IMR-90 (cell line): ENCODE data around the gene CMTR1. TPM values are rescaled to one million over a fixed set of nuclear protein-coding genes. Genes with fewer than 3 reads are reported as not detected.

Experiments
- ATAC-seq: fragments of 200-7000 bp; cut with Tn5 transposase; 2 replicates; pipeline ENCODE4 v1.9.1; 2020; ENCODE audit warnings: low read depth, mild to moderate bottlenecking, moderate library complexity
- BruUV-seq: library from RNA; stranded (reverse); fragments of 400-500 nt; replicated peaks from 2 replicates; lab custom pipeline; 2021; lab: Mats Ljungman, UMichigan
- CTCF ChIA-PET: fragments of 300-600 bp; formaldehyde crosslinking; extraction: SDS; loops from one replicate; lab custom pipeline; 2021; ENCODE audit warnings: antibody characterized with exemption; lab: Yijun Ruan, JAX
- POLR2A ChIA-PET: fragments of 300-600 bp; sonication (Branson Sonifier 250); formaldehyde crosslinking; loops from one replicate; lab custom pipeline; 2022; ENCODE audit warnings: antibody characterized with exemption; ENCODE audit not compliant: unreplicated experiment; lab: Charles Lee
- DNase-seq: peaks from one replicate; pipeline ENCODE4 v3.0.0; 2013
- H2AFZ ChIP-seq: replicated peaks from 2 replicates; pipeline ENCODE3; 2013; ENCODE audit warnings: low read length, mild to moderate bottlenecking; ENCODE audit not compliant: poor library complexity
- H2AK5ac ChIP-seq: 2 replicates; pipeline ENCODE4 v1.6.1; 2013; ENCODE audit warnings: low read depth, low read length, inconsistent platforms
- H2AK9ac ChIP-seq: replicated peaks from 2 replicates; pipeline ENCODE3; 2013; ENCODE audit warnings: mild to moderate bottlenecking, low read depth, low read length, moderate library complexity; ENCODE audit not compliant: poor library complexity
- H2BK120ac ChIP-seq: 2 replicates; pipeline ENCODE4 v1.6.1; 2013; ENCODE audit warnings: low read depth, low read length, inconsistent platforms
- H2BK15ac ChIP-seq: 3 replicates; pipeline ENCODE4 v1.6.1; 2013; ENCODE audit warnings: low read depth, low read length, inconsistent platforms
- H2BK20ac ChIP-seq: 2 replicates; pipeline ENCODE4 v1.6.1; 2013; ENCODE audit warnings: low read depth, mild to moderate bottlenecking, inconsistent platforms, low read length, moderate library complexity
- H2BK5ac ChIP-seq: 2 replicates; pipeline ENCODE4 v1.6.1; 2013; ENCODE audit warnings: mild to moderate bottlenecking, low read depth, low read length, inconsistent platforms; ENCODE audit not compliant: poor library complexity, severe bottlenecking
- H3K14ac ChIP-seq: replicated peaks from 2 replicates; pipeline ENCODE4 v1.6.1; 2013; ENCODE audit warnings: low read depth, low read length, inconsistent platforms
- H3K18ac ChIP-seq: 2 replicates; pipeline ENCODE4 v1.6.1; 2013; ENCODE audit warnings: low read depth, low read length, control low read depth
- H3K23ac ChIP-seq: 2 replicates; pipeline ENCODE4 v1.6.1; 2013; ENCODE audit warnings: low read depth, low read length, inconsistent platforms
- H3K27ac ChIP-seq: 2 replicates; pipeline ENCODE4 v1.5.1; 2013; ENCODE audit warnings: mild to moderate bottlenecking, control low read depth, low read length; ENCODE audit not compliant: insufficient read depth
- H3K27me3 ChIP-seq: 2 replicates; pipeline ENCODE4 v1.6.1; 2013; ENCODE audit warnings: low read length; ENCODE audit not compliant: control insufficient read depth, insufficient read depth
- H3K36me3 ChIP-seq: 2 replicates; pipeline ENCODE4 v1.6.1; 2013; ENCODE audit warnings: low read length, mixed read lengths; ENCODE audit not compliant: control insufficient read depth, insufficient read depth
- H3K4ac ChIP-seq: 2 replicates; pipeline ENCODE4 v1.6.1; 2013; ENCODE audit warnings: low read depth, low read length, inconsistent platforms
- H3K4me1 ChIP-seq: 2 replicates; pipeline ENCODE4 v1.6.1; 2013; ENCODE audit warnings: low read length, mixed read lengths; ENCODE audit not compliant: control insufficient read depth, insufficient read depth
- H3K4me2 ChIP-seq: 2 replicates; pipeline ENCODE4 v1.6.1; 2013; ENCODE audit warnings: low read depth, mild to moderate bottlenecking, control low read depth, low read length, moderate library complexity
- H3K4me3 ChIP-seq: 2 replicates; pipeline ENCODE4 v1.5.1; 2013; ENCODE audit warnings: low read depth, mild to moderate bottlenecking, control low read depth, low read length, moderate library complexity; ENCODE audit not compliant: insufficient read depth
- H3K56ac ChIP-seq: 2 replicates; pipeline ENCODE4 v1.6.1; 2013; ENCODE audit warnings: low read length, inconsistent platforms; ENCODE audit not compliant: insufficient read depth; ENCODE audit errors: extremely low read depth
- H3K79me1 ChIP-seq, 2 experiments: 2 replicates each; pipeline ENCODE4 v1.6.1; 2013; ENCODE audit warnings: low read length in 2 of 2, inconsistent platforms in 1 of 2, low read depth in 1 of 2
- H3K9ac ChIP-seq: 2 replicates; pipeline ENCODE4 v1.6.1; 2013; ENCODE audit warnings: low read depth, low read length, control low read depth
- H3K9me1 ChIP-seq: 2 replicates; pipeline ENCODE4 v1.6.1; 2013; ENCODE audit warnings: low read length, inconsistent platforms; ENCODE audit not compliant: insufficient read depth
- H3K9me3 ChIP-seq: 2 replicates; pipeline ENCODE4 v1.6.1; 2013; ENCODE audit warnings: low read length; ENCODE audit not compliant: control insufficient read depth, insufficient read depth
- H4K20me1 ChIP-seq: 2 replicates; pipeline ENCODE4 v1.6.1; 2013; ENCODE audit warnings: low read length, inconsistent platforms; ENCODE audit not compliant: insufficient read depth
- H4K5ac ChIP-seq: 2 replicates; pipeline ENCODE4 v1.6.1; 2013; ENCODE audit warnings: mild to moderate bottlenecking, low read depth, low read length, control low read depth
- H4K8ac ChIP-seq, 2 experiments: 2 replicates each; pipeline ENCODE4 v1.6.1; 2013; ENCODE audit warnings: low read depth in 2 of 2, low read length in 2 of 2, control low read depth in 1 of 2, inconsistent platforms in 1 of 2
- H4K91ac ChIP-seq: 2 replicates; pipeline ENCODE4 v1.6.1; 2013; ENCODE audit warnings: low read depth, low read length, inconsistent platforms; ENCODE audit not compliant: insufficient read depth
- BHLHE40 ChIP-seq: fragments of 150-350 bp; IDR thresholded peaks from 2 replicates; pipeline ENCODE4 v1.6.1; 2016; ENCODE audit warnings: mild to moderate bottlenecking, low read depth, low read length
- CHD1 ChIP-seq: IDR thresholded peaks from 2 replicates; pipeline ENCODE4 v1.6.1; 2012; ENCODE audit warnings: low read depth, low read length, improper control_type of control experiment
- FOS ChIP-seq: fragments of 150-350 bp; IDR thresholded peaks from 2 replicates; pipeline ENCODE4 v1.6.1; 2016; ENCODE audit warnings: low read depth, low read length
- MAFK ChIP-seq: IDR thresholded peaks from 2 replicates; pipeline ENCODE4 v1.6.1; 2012; ENCODE audit warnings: low read depth, low read length, improper control_type of control experiment
- MAZ ChIP-seq: IDR thresholded peaks from 2 replicates; pipeline ENCODE4 v1.6.1; 2012; ENCODE audit warnings: low read depth, mild to moderate bottlenecking, low read length, improper control_type of control experiment, moderate library complexity, borderline replicate concordance
- MXI1 ChIP-seq: IDR thresholded peaks from 2 replicates; pipeline ENCODE4 v1.6.1; 2012; ENCODE audit warnings: low read depth, mild to moderate bottlenecking, low read length, moderate library complexity, borderline replicate concordance
- NFE2L2 ChIP-seq: fragments of 150-350 bp; IDR thresholded peaks from 2 replicates; pipeline ENCODE4 v1.6.1; 2016; ENCODE audit warnings: low read depth, mild to moderate bottlenecking, low read length
- POLR2A ChIP-seq: IDR thresholded peaks from 2 replicates; pipeline ENCODE4 v1.6.1; 2012; ENCODE audit warnings: mild to moderate bottlenecking, low read depth, low read length
- RAD21 ChIP-seq: IDR thresholded peaks from 2 replicates; pipeline ENCODE4 v1.6.1; 2012; ENCODE audit warnings: low read length, improper control_type of control experiment
- RCOR1 ChIP-seq: IDR thresholded peaks from 2 replicates; pipeline ENCODE4 v1.6.1; 2012; ENCODE audit warnings: mild to moderate bottlenecking, low read length, improper control_type of control experiment; ENCODE audit not compliant: insufficient replicate concordance
- RFX5 ChIP-seq: IDR thresholded peaks from 2 replicates; pipeline ENCODE4 v1.8.0; 2012; ENCODE audit warnings: low read depth, mild to moderate bottlenecking, low read length, moderate library complexity
- SMC3 ChIP-seq: fragments of 150-350 bp; IDR thresholded peaks from 2 replicates; pipeline ENCODE4 v1.6.1; 2016; ENCODE audit warnings: low read depth, mild to moderate bottlenecking, antibody characterized with exemption, low read length, moderate library complexity
- WGBS, 2 experiments: methylation state at CpG; one replicate each; pipeline versions ENCODE4 v1.1.5 to v1.1.7; 2013; ENCODE audit warnings: missing lambda C conversion rate in 2 of 2; ENCODE audit not compliant: insufficient read length in 1 of 2; ENCODE audit errors: extremely low coverage in 2 of 2; 5-methylcytosine and 5-hydroxymethylcytosine counted together
- dilution Hi-C: fragments of 300-500 bp; cut with HindIII; formaldehyde crosslinking; loops from one replicate; pipeline ENCODE4 v1.14.3; 2018; ENCODE audit warnings: low sequenced_read_pairs; ENCODE audit not compliant: unreplicated experiment
- in situ Hi-C: fragments of 300-500 bp; cut with MboI; formaldehyde crosslinking; loops from 3 replicates; pipeline ENCODE4 v1.14.3; 2019; ENCODE audit warnings: low sequenced_read_pairs, inconsistent platforms, mixed read lengths
- intact Hi-C: fragments of 100-400 bp; cut with micrococcal nuclease; formaldehyde crosslinking; loops from 2 replicates; pipeline ENCODE4 v1.10.0; 2022
- polyA plus RNA-seq, 3 experiments: library from polyadenylated mRNA; depleted of rRNA; stranded (reverse); fragments of >200 nt; gene quantifications; 2 replicates each; pipeline ENCODE4 v1.2.3, GENCODE V29; 2012; ENCODE audit warnings: low replicate concordance in 1 of 3
- total RNA-seq: library from RNA; depleted of rRNA; stranded (reverse); fragments of >200 nt; gene quantifications from 2 replicates; pipeline ENCODE4 v1.2.3, GENCODE V29; 2012
- TF ChIP-seq, protein P1 (sequence below): fragments of 150-350 bp; IDR thresholded peaks from 2 replicates; pipeline ENCODE4 v1.6.1; 2016; ENCODE audit warnings: low read depth, mild to moderate bottlenecking, low read length, moderate library complexity, borderline replicate concordance
- TF ChIP-seq, protein P2 (sequence below): conservative IDR thresholded peaks from 2 replicates; pipeline ENCODE4 v1.5.1; 2012; ENCODE audit warnings: mild to moderate bottlenecking, low read depth, low read length, improper control_type of control experiment

CMTR1 gene
- total and polyA plus RNA-seq, 2 of the 4 experiments (the other 2 are of a cell fraction), result 22.6 to 30.1 TPM

GRCh38 chr6:37524025-37524969 is 91.3 kb downstream of the CMTR1 start (continued):
- TF ChIP-seq MXI1 (no peak), MAZ (no peak), NFE2L2 (no peak)

DNA sequence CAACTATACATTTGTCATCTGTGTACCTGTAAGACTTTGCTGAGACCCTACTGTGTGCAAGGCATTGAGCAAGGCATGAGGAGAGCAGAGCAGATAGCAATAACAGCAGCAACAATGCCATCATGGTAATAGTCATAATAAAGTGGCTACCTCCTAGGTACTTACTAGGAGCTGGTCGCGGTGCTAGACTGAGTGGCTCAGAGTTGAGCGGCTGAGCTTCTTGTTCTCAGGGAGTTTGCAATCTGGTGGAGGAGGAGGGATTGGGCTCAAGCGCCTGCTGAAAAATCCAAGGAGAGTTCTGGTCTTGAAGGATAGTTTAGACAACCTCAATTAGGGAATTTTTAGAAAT is 91.9 kb downstream of the CMTR1 start:
- Histone ChIP-seq H3K4me3 (no peak overlapping the region), H3K4ac (no peak overlapping the region), H2AFZ (no peak overlapping the region), H4K5ac (no peak overlapping the region), H3K9me1 (peaks cover 9% of the 10 kb centered on the region), H2AK9ac (no peak overlapping the region), H2BK15ac (no peak overlapping the region), H3K27ac (no peak overlapping the region), H3K4me1 (peaks cover 5% of the 10 kb centered on the region), H3K9ac (no peak overlapping the region), H4K8ac (no peak overlapping the region), H2BK120ac (no peak overlapping the region), H3K18ac (no peak overlapping the region), H3K9me3 (no peaks in the 10 kb centered on the region), H2AK5ac (no peak overlapping the region), H3K23ac (no peak overlapping the region), H3K14ac (no peak overlapping the region), H3K56ac (no peak overlapping the region), H4K91ac (no peak overlapping the region), H2BK20ac (no peak overlapping the region), H3K27me3 (peaks cover 44% of the 10 kb centered on the region), H3K79me1 (no peaks in the 10 kb centered on the region), H3K4me2 (no peak overlapping the region), H2BK5ac (no peak overlapping the region), H4K20me1 (peaks cover 16% of the 10 kb centered on the region), H3K36me3 (no peaks in the 10 kb centered on the region)
- no TSS peak for BruUV-seq
- dilution Hi-C loops, result no loop called here
- no CpG with 5 or more reads among the region's 4 CpGs for WGBS, 2 experiments
- intact Hi-C loops, result no loop called here
- DNase-seq (no peak), ATAC-seq (no peak)
- ChIA-PET POLR2A (no interaction called here), CTCF (no interaction called here)
- in situ Hi-C loops, result no loop called here
- TF ChIP-seq, protein P1, sequence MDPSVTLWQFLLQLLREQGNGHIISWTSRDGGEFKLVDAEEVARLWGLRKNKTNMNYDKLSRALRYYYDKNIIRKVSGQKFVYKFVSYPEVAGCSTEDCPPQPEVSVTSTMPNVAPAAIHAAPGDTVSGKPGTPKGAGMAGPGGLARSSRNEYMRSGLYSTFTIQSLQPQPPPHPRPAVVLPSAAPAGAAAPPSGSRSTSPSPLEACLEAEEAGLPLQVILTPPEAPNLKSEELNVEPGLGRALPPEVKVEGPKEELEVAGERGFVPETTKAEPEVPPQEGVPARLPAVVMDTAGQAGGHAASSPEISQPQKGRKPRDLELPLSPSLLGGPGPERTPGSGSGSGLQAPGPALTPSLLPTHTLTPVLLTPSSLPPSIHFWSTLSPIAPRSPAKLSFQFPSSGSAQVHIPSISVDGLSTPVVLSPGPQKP, result no peak
- TF ChIP-seq MXI1, result no peak
- no peak for TF ChIP-seq RFX5
- TF ChIP-seq, protein P2, sequence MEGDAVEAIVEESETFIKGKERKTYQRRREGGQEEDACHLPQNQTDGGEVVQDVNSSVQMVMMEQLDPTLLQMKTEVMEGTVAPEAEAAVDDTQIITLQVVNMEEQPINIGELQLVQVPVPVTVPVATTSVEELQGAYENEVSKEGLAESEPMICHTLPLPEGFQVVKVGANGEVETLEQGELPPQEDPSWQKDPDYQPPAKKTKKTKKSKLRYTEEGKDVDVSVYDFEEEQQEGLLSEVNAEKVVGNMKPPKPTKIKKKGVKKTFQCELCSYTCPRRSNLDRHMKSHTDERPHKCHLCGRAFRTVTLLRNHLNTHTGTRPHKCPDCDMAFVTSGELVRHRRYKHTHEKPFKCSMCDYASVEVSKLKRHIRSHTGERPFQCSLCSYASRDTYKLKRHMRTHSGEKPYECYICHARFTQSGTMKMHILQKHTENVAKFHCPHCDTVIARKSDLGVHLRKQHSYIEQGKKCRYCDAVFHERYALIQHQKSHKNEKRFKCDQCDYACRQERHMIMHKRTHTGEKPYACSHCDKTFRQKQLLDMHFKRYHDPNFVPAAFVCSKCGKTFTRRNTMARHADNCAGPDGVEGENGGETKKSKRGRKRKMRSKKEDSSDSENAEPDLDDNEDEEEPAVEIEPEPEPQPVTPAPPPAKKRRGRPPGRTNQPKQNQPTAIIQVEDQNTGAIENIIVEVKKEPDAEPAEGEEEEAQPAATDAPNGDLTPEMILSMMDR, result no peak
- no peak for TF ChIP-seq CHD1
- no peak for TF ChIP-seq BHLHE40
- no peak for TF ChIP-seq RCOR1
- no peak for TF ChIP-seq NFE2L2
- no peak for TF ChIP-seq FOS
- no peak for TF ChIP-seq POLR2A
- no peak for TF ChIP-seq SMC3
- no peak for TF ChIP-seq MAZ
- TF ChIP-seq MAFK, result no peak
- TF ChIP-seq RAD21, result no peak
